Spinal cord (tissue), 10 donors: Measurements from ENCODE around the gene PAFAH2. TPM values are rescaled to one million over a fixed set of nuclear protein-coding genes. Genes with fewer than 3 reads are reported as not detected.

Experiments used
- DNase-seq, 6 donors: peaks; one replicate each; pipeline versions ENCODE4 v3.0.0 to v3.0.0-alpha.2; 2013 to 2015; ENCODE audit warnings: low spot score in 6 of 6, low read depth in 4 of 6
- H3K27ac ChIP-seq: one replicate; pipeline ENCODE4 v1.5.1; 2013; ENCODE audit warnings: low read depth, low read length, control low read depth
- H3K27me3 ChIP-seq: one replicate; pipeline ENCODE4 v1.6.1; 2013; ENCODE audit warnings: low read length; ENCODE audit not compliant: control insufficient read depth, insufficient read depth
- H3K36me3 ChIP-seq: one replicate; pipeline ENCODE4 v1.6.1; 2013; ENCODE audit warnings: low read length; ENCODE audit not compliant: control insufficient read depth, insufficient read depth
- H3K4me1 ChIP-seq: one replicate; pipeline ENCODE4 v1.6.1; 2013; ENCODE audit warnings: low read length; ENCODE audit not compliant: control insufficient read depth, insufficient read depth
- H3K4me3 ChIP-seq: one replicate; pipeline ENCODE4 v1.5.1; 2013; ENCODE audit warnings: low read depth, low read length, control low read depth
- H3K9me3 ChIP-seq: one replicate; pipeline ENCODE4 v1.6.1; 2013; ENCODE audit warnings: low read length; ENCODE audit not compliant: control insufficient read depth, insufficient read depth
- WGBS: methylation state at CpG from one replicate; pipeline ENCODE4 v1.1.5; 2013; ENCODE audit warnings: missing lambda C conversion rate; ENCODE audit not compliant: insufficient coverage; 5-methylcytosine and 5-hydroxymethylcytosine counted together
- polyA plus RNA-seq, 2 donors: library from polyadenylated mRNA; unstranded; fragments of 120-200 nt; gene quantifications; one replicate each; pipeline ENCODE4 v1.2.1, GENCODE V29; 2013; ENCODE audit not compliant: insufficient read length in 2 of 2
- total RNA-seq, 2 donors: library from RNA; depleted of rRNA in 1 of 2; stranded (reverse); fragments of 120-200 nt in 1 of 2; fragments of >200 nt in 1 of 2; gene quantifications; one replicate each; pipeline versions ENCODE4 v1.2.3 to v1.2.4, GENCODE V29; 2013 to 2014
- donor health status: healthy.

PAFAH2 gene
- total and polyA plus RNA-seq, 4 donors = 6.6 to 11.1 (median 8.1) TPM

- peaks cover 34% of the 10 kb centered on the region for H3K36me3 ChIP-seq
- WGBS = 67% methylated on average over 6 of the region's 8 CpGs
- no peak overlapping the region for H3K27ac ChIP-seq
- peak in 1 of 6 donors; percentile 29 for DNase-seq
- H3K9me3 ChIP-seq = no peaks in the 10 kb centered on the region
- H3K4me1 ChIP-seq = no peaks in the 10 kb centered on the region
- H3K27me3 ChIP-seq = no peaks in the 10 kb centered on the region
- no peak overlapping the region for H3K4me3 ChIP-seq
These were observed 26.6 kb downstream of the PAFAH2 start for GRCh38 chr1:25971066-25971810.

DNA sequence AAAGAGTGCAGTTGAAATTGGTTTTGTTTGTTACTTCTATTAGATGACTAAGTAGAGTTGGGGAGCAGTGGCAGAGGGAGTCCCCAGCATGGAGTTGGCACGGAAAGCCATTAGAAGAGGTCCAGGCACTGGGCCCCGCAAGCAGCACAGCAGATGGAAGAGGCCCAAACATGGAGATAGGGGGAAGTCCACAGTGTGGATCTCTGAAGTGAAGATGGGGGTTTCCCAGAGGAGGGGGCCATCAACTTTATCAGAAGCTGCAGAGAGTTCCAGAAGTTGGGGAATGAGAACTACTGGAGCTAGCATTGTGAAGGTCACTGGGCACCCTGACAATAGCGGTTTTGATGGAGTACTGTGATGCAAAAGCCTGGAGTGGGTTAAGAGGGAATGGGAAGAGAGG is 30.6 kb downstream of the PAFAH2 start:
- H3K27ac ChIP-seq = no peak overlapping the region
- 93% methylated on average over 3 of the region's 3 CpGs for WGBS
- no peaks in the 10 kb centered on the region for H3K9me3 ChIP-seq
- no peak overlapping the region for H3K4me3 ChIP-seq
- no peaks in the 10 kb centered on the region for H3K4me1 ChIP-seq
- no peaks in the 10 kb centered on the region for H3K27me3 ChIP-seq
- H3K36me3 ChIP-seq = peaks cover 23% of the 10 kb centered on the region
- DNase-seq = no peak

GRCh38 chr1:25959611-25960010 is 38.3 kb downstream of the PAFAH2 start:
- H3K27me3 ChIP-seq = no peaks in the 10 kb centered on the region
- peaks cover 30% of the 10 kb centered on the region for H3K36me3 ChIP-seq
- DNase-seq = peak in 1 of 6 donors; percentile 20
- no peak overlapping the region for H3K4me3 ChIP-seq
- no peak overlapping the region for H3K27ac ChIP-seq
- no peaks in the 10 kb centered on the region for H3K9me3 ChIP-seq
- whole genome bisulfite sequencing = 100% methylated on average over 1 of the region's 2 CpGs
- H3K4me1 ChIP-seq = no peaks in the 10 kb centered on the region

GRCh38 chr1:25958465-25958864 is 39.4 kb downstream of the PAFAH2 start:
- 97% methylated on average over 4 of the region's 6 CpGs for WGBS
- no peak overlapping the region for H3K4me3 ChIP-seq
- H3K9me3 ChIP-seq = no peaks in the 10 kb centered on the region
- no peaks in the 10 kb centered on the region for H3K27me3 ChIP-seq
- no peak for DNase-seq
- no peaks in the 10 kb centered on the region for H3K4me1 ChIP-seq
- no peak overlapping the region for H3K27ac ChIP-seq
- peaks cover 25% of the 10 kb centered on the region for H3K36me3 ChIP-seq

DNA sequence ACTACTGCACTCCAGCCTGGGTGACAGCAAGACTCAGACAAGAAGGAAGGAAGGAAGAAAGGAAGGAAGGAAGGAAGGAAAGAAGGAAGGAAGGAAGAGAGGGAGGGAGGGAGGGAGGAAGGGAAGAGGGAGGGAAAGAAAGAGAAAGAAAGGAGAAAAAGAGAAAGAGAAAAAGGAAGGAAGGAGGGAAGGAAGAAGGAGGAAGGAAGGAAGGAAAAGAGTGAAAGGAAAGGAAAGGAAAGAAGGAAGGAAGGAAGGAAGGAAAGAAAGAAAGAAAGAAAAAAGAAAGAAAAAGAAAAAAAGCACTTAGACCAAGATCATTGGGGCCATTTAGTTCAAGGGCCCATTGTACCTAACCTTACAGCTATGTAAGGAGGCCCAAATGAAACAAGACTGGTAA is 42.3 kb downstream of the PAFAH2 start:
- no peaks in the 10 kb centered on the region for H3K27me3 ChIP-seq
- H3K27ac ChIP-seq = no peak overlapping the region
- DNase-seq = no peak
- peaks cover 3% of the 10 kb centered on the region for H3K4me1 ChIP-seq
- H3K36me3 ChIP-seq = peaks cover 10% of the 10 kb centered on the region
- no peak overlapping the region for H3K4me3 ChIP-seq
- no peaks in the 10 kb centered on the region for H3K9me3 ChIP-seq

GRCh38 chr1:25954282-25954938 is 43.5 kb downstream of the PAFAH2 start:
- H3K36me3 ChIP-seq = peaks cover 7% of the 10 kb centered on the region
- no peaks in the 10 kb centered on the region for H3K27me3 ChIP-seq
- no peak overlapping the region for H3K27ac ChIP-seq
- peaks cover 3% of the 10 kb centered on the region for H3K4me1 ChIP-seq
- DNase-seq = no peak
- H3K4me3 ChIP-seq = no peak overlapping the region
- 90% methylated on average over 8 of the region's 10 CpGs for WGBS
- H3K9me3 ChIP-seq = no peaks in the 10 kb centered on the region

DNA sequence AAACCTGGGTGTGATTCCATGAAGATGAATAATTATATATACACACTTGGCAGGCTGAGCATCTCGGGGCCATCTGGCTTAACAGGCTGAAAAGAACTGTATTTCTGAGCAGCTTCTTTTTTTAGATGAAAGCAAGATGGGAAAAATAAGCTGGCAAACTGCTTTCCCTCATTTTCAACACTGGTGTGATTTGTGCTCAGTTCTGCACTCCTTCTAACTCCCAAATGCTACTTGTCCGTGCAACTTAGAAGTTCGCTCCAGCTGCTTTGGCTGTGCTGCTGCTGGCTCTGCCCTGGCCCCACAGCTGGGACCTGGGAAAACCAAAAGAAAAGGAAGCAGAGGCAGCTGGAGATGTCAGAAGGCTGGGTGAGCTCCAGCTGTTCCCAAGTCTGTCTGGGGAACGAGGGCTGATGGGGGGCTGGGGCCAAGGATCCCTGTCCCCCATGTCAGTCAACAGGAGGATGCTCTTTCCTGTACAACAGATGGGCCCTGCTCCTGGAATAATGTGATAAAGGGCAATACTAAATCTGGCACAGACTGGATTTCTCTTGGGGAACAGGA is 44.9 kb downstream of the PAFAH2 start:
- DNase-seq = peak in 2 of 6 donors; percentile 31 to 92
- Histone ChIP-seq H3K27ac (no peak overlapping the region), H3K27me3 (no peaks in the 10 kb centered on the region), H3K36me3 (peaks cover 3% of the 10 kb centered on the region), H3K4me1 (peaks cover 3% of the 10 kb centered on the region), H3K4me3 (no peak overlapping the region), H3K9me3 (no peaks in the 10 kb centered on the region)
- 45% methylated on average over 3 of the region's 4 CpGs for WGBS

- H3K9me3 ChIP-seq = no peaks in the 10 kb centered on the region
- no peak overlapping the region for H3K4me3 ChIP-seq
- peaks cover 3% of the 10 kb centered on the region for H3K4me1 ChIP-seq
- no peak for DNase-seq
- H3K27ac ChIP-seq = no peak overlapping the region
- WGBS = 100% methylated on average over 2 of the region's 4 CpGs
- no peaks in the 10 kb centered on the region for H3K36me3 ChIP-seq
- H3K27me3 ChIP-seq = no peaks in the 10 kb centered on the region
These were observed 49.2 kb downstream of the PAFAH2 start for GRCh38 chr1:25948641-25949040.

DNA sequence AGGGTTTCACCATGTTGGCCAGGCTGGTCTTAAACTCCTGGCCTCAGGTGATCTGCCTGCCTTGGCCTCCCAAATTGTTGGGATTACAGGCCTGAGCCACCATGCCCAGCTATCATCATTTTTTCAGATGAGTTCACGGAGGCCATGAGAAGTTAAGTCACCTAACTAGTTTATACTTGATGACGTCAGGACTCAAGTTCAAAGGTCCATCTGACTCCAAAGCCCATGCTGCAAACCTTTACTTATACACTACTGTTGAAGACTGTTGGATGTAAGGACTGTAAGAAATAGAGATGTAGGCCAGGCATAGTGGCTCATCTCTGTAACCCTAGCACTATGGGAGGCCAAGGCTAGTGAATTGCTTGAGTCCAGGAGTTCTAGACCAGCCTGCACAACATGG is 50.8 kb downstream of the PAFAH2 start:
- H3K9me3 ChIP-seq = no peaks in the 10 kb centered on the region
- H3K27me3 ChIP-seq = no peaks in the 10 kb centered on the region
- H3K27ac ChIP-seq = no peak overlapping the region
- H3K4me1 ChIP-seq = no peaks in the 10 kb centered on the region
- H3K4me3 ChIP-seq = no peak overlapping the region
- WGBS = no CpG with 5 or more reads among the region's 2 CpGs
- no peaks in the 10 kb centered on the region for H3K36me3 ChIP-seq
- no peak for DNase-seq

GRCh38 chr1:25945761-25946160 is 52.1 kb downstream of the PAFAH2 start:
- Histone ChIP-seq H3K36me3 (no peaks in the 10 kb centered on the region), H3K27ac (no peak overlapping the region), H3K4me3 (no peak overlapping the region), H3K27me3 (no peaks in the 10 kb centered on the region), H3K9me3 (no peaks in the 10 kb centered on the region), H3K4me1 (no peaks in the 10 kb centered on the region)
- WGBS = 50% methylated on average over 3 of the region's 5 CpGs
- DNase-seq = no peak
